ENCODE data around the gene NTMT1. TPM values are rescaled to one million over a fixed set of nuclear protein-coding genes. Genes with fewer than 3 reads are reported as not detected.
A peak's percentile ranks its signal among the peaks of the same experiment; 100 is the strongest.

NTMT1 gene
- total RNA-seq, 6 donors from 2014 or later: 15.0 to 37.7 (median 23.6) TPM

- H3K4me1 ChIP-seq: peaks cover under 1 to 2% (median 1%) of the 10 kb centered on the region in 4 donors
- WGBS, 2 donors: 84 to 86% methylated on average over 10 of the region's 10 CpGs
- DNase-seq: no peak
- no peaks in the 10 kb centered on the region for H3K36me3 ChIP-seq
- H3K4me3 ChIP-seq: no peak overlapping the region
- no peaks in the 10 kb centered on the region for H3K9me3 ChIP-seq
- H3K27me3 ChIP-seq: no peaks in the 10 kb centered on the region
- no peak overlapping the region for H3K27ac ChIP-seq
- no peak for TF ChIP-seq EP300 (IDR thresholded peaks at IDR 0.05)
- no peak for TF ChIP-seq POLR2A (IDR thresholded peaks at IDR 0.05)
- TF ChIP-seq POLR2AphosphoS5 (IDR thresholded peaks at IDR 0.05): no peak
- no peak for TF ChIP-seq CTCF (IDR thresholded peaks at IDR 0.05)
- no peak for ATAC-seq (ENCODE audit: low FRiP score in 2 of 2)
These were observed 21.7 kb downstream of the NTMT1 start for GRCh38 chr9:129647635-129648034.

- H3K27me3 ChIP-seq: no peaks in the 10 kb centered on the region
- no peak for TF ChIP-seq CTCF (IDR thresholded peaks at IDR 0.05)
- no peaks in the 10 kb centered on the region for H3K36me3 ChIP-seq
- H3K27ac ChIP-seq: no peak overlapping the region
- no peak for DNase-seq
- H3K4me3 ChIP-seq: no peak overlapping the region
- no peaks in the 10 kb centered on the region for H3K9me3 ChIP-seq
- no peaks in the 10 kb centered on the region for H3K4me1 ChIP-seq
- 69 to 78% methylated on average over 16 of the region's 16 CpGs for WGBS, 2 donors
- peak in 1 of 2 donors; percentile 16 for ATAC-seq (ENCODE audit: low FRiP score in 2 of 2)
These were observed 22.3 kb downstream of the NTMT1 start for GRCh38 chr9:129648092-129648763.

GRCh38 chr9:129648764-129649115, 22.8 kb downstream of the NTMT1 start:
- WGBS, 2 donors: 71 to 84% methylated on average over 7 to 10 of the region's 10 CpGs
- H3K27me3 ChIP-seq: no peaks in the 10 kb centered on the region
- no peak overlapping the region for H3K4me3 ChIP-seq
- ATAC-seq (ENCODE audit: low FRiP score in 2 of 2) (no peak), DNase-seq (peak in 1 of 2 donors; percentile 64)
- H3K36me3 ChIP-seq: no peaks in the 10 kb centered on the region
- H3K27ac ChIP-seq: no peak overlapping the region
- no peaks in the 10 kb centered on the region for H3K4me1 ChIP-seq
- TF ChIP-seq EP300 (IDR thresholded peaks at IDR 0.05) (no peak), CTCF (IDR thresholded peaks at IDR 0.05) (no peak), POLR2A (IDR thresholded peaks at IDR 0.05) (no peak), POLR2AphosphoS5 (IDR thresholded peaks at IDR 0.05) (no peak)
- H3K9me3 ChIP-seq: no peaks in the 10 kb centered on the region

GRCh38 chr9:129649726-129650679, 24.0 kb downstream of the NTMT1 start:
- WGBS, 2 donors: 83 to 86% methylated on average over 19 to 20 of the region's 20 CpGs
- Histone ChIP-seq H3K4me3 (no peak overlapping the region), H3K27me3 (no peaks in the 10 kb centered on the region), H3K27ac (no peak overlapping the region), H3K36me3 (no peaks in the 10 kb centered on the region), H3K9me3 (no peaks in the 10 kb centered on the region), H3K4me1 (peaks cover 0 to 4% (median 0%) of the 10 kb centered on the region in 4 donors)
- TF ChIP-seq EP300 (IDR thresholded peaks at IDR 0.05) (no peak), POLR2A (IDR thresholded peaks at IDR 0.05) (no peak), POLR2AphosphoS5 (IDR thresholded peaks at IDR 0.05) (no peak), CTCF (IDR thresholded peaks at IDR 0.05) (no peak)
- DNase-seq: peak in 1 of 2 donors; percentile 59
- no peak for ATAC-seq (ENCODE audit: low FRiP score in 2 of 2)
